Measurements from ENCODE around the gene WNT8A.

The WNT8A gene

DNA sequence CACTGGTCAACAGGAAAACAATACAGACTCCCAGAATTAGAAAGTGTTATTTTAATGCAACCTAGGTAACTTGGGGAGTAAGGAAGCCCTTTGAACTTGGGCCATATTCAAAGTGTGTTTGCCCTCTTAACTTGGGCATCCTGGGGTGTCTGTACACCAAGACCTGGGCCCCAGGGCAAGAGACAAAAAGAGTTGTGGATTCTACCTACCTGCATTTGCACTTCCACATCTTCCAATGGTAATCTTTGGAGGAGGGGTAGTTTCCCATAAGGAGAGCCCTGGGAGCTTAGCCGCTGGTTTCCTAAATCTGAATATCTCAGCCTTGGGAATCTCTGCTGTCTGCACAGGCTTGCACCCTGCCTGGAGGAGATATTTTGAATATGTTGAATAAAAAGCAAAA, 8.5 kb downstream of the WNT8A start:
- DNase-seq, result no peak

- DNase-seq, result no peak
Observed at GRCh38 chr5:138093036-138093435, 9.2 kb downstream of the WNT8A start.

DNA sequence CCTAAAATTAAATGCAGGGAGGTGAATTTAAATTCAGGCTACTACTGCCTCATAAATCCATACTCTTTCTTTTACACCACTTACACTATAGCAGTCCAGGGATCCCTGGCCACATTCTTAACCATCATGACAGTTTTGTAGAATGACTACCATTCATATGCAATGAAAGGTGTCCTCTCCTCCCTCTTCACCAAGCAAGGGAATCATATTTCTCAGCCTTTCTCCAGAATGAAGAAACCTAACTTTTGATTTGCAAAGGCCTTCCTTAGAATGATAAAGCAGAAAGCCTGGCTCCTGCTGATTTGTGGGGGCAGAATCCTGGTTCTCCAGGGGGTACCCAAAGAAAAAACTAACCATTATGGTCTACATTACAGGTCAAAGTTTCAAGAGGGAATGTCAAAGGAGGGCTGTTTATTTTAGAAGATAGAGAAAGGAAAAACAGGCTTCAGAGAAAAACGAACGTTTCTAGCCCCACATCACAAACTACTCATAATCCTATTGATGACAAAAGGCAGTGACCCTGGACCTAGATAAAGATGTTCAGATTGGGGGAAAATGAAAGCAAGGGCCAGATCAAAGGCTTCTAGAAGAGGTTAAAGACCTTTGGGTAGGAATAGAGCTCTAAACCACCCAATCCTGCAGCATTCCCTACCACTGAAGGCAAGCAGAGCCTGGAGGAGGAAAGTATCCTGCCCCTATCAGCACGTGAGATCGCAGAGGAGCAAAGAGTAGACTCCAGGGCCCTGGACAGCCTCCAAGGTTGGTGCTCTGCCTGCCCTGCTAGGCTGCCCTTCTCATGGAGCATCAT, 11.5 kb downstream of the WNT8A start:
- no peak for DNase-seq

DNA sequence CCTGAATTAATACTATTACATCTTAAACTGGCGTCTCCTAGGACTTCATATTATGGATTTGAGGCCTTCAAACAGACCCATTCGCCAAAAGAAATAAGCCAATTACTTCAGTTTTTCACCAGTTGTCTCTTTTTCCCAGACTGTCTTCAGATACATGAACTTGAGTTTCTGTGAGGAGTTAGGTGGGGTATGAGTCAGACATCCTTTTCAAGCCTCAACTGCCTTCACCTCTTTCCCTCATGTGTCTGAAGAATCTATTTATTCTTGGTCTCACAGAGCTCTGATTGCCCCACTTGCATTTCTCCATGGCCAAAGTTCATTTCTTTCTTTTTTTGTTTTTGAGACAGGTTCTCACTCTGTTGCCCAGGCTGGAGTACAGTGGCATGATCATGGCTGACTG, 12.5 kb downstream of the WNT8A start:
- no peak for DNase-seq

GRCh38 chr5:138096997-138097828, 13.4 kb downstream of the WNT8A start:
- no peak for DNase-seq

GRCh38 chr5:138102454-138103318, 18.9 kb downstream of the WNT8A start:
- DNase-seq, result no peak

GRCh38 chr5:138103319-138103637, 19.4 kb downstream of the WNT8A start:
- DNase-seq, result no peak

DNA sequence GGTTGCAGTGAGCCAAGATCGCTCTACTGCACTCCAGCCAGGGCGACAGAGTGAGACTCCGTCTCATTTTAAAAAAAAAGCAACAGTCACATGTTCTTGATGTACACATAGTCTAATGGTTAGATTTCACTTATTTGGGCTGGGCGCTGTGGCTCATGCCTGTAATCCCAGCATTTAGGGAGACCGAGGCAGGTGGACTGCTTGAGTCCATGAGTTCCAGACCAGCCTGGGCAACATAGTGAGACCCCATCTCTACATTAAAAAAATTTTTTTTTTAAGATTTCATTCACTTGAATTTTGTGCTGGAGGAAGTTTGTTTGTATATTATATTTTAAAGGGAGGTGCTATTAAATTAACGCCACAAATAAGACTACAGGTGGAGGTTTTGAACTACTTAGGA, 21.9 kb downstream of the WNT8A start:
- no peak for DNase-seq

DNA sequence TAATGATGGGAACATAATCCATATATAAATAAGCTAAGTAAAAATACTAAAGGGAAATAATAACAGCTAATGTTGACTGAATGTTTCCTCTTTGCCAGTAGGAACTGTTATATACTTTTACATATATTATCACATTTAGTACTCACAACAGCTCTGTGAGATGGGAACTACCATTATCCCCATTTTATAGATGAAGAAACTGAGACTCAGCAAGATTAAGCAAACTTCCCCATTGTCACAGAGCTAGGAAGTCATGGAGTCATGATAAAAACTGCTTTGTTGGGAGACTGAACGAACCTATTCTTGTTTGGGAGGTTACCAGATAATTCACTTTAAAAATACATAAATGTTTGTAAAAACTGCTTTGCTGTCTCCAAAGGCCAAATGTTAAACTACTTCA, 23.4 kb downstream of the WNT8A start:
- no peak for DNase-seq

GRCh38 chr5:138109463-138110265, 25.8 kb downstream of the WNT8A start:
- no peak for DNase-seq

- no peak for DNase-seq
Observed at GRCh38 chr5:138110266-138110963, 26.6 kb downstream of the WNT8A start.

DNA sequence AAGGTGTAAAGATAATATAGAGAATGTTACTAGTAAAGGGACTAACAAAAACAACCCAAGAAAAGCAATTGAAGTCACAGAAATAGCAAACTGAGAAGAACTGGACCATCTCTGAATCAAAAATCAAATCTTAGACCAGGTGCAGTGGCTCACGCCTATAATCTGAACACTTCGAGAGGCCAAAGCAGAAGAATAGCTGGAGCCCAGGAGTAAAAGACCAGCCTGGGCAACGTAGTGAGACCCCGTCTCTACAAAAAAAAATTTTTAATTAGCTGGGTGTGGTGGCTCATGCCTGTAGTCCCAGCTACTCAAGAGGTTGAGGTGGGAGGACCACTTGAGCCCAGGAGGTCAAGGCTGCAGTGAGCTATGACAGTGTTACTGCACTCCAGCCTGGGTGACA, 27.3 kb downstream of the WNT8A start:
- DNase-seq, result no peak

DNA sequence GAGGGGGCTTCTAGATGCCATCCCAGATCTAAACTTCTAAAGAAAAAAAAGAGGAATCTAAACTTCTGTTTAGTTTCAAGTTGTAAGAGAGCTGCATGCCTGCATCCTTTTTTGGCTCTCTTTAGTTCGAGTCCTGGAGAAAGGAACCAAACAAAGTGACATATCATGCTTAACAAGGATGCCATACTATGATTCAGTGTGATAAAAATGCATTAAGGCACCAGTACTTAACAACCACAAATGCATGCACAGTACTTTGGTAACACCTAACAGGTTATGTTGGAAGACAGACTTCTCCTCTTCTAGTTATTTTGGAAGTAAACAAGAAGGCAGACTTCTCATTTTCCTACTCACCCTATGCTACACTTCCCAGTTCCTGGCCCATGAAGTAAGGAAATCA, 28.1 kb downstream of the WNT8A start:
- DNase-seq, result no peak

DNA sequence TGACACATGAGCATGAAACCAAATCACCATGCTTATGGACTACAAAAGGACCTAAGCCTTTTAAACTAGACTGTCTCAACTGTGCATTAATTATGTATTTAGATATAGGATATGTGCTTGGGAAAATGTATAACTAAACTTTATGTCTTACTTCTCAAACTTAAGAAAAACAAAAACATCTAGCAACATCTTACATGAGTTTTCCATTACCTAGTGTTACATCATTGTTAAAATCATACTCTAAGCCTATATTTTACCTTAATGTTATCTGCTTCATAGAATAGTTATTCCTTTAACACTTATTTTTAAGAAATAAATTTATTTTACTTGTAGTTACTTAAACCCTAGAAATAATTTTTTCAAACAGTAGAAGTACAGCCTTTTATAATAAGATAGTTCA, 31.4 kb downstream of the WNT8A start:
- no peak for DNase-seq

GRCh38 chr5:138128334-138128733, 44.5 kb downstream of the WNT8A start:
- DNase-seq, result no peak

- DNase-seq, result no peak
Observed at GRCh38 chr5:138129347-138129746, 45.5 kb downstream of the WNT8A start.

DNA sequence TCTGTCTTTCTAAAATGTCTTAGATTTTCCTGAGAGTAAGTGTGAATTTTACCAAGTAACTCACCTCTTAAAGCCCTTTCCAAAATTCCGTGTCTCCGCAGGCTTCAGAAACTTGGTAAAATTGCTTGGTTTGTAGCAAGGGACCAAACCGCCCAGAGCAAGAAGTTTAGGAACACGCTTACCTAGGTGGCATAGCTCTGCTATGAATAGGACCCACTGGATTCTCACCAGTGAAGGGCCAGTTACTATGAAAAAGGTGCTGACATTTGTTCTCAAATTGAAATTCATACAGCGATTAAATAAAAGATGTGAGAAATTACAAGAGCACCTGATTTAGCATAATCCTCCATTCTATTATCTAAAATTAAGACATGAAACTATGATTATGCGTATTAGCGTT, 48.7 kb downstream of the WNT8A start:
- no peak for DNase-seq

GRCh38 chr5:138138949-138139780, 55.3 kb downstream of the WNT8A start, which contains the start of gene NME5:
Gene NME5, minus strand, starts transcription at chr5:138139428. Its CDS starts 648 bp downstream, at chr5:138138780.
- peak; percentile 44 for DNase-seq

DNA sequence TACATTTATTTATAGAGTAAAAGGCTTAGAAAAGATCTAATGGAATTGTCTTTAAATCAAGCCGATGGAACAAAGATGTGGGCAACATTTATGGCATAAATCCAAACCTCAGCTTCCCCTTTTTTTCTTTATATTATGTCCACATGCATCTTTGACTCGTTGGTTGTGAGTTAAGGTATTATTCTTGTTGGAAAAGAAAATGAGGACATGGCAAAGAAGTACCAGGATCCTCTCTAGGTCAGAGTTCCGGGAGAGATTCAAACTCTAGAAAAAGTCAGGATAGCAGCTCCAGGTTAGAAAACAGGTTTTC, 55.9 kb downstream of the WNT8A start:
- no peak for DNase-seq

- DNase-seq, result no peak
Observed at GRCh38 chr5:138140268-138140667, 56.4 kb downstream of the WNT8A start.
